K562 (cell line): ENCODE results near the gene VPS33A. TPM values are rescaled to one million over a fixed set of nuclear protein-coding genes. Genes with fewer than 3 reads are reported as not detected.
A peak's percentile ranks its signal among the peaks of the same experiment; 100 is the strongest.

Experiments
- ARID4B ChIP-seq: sonication (generic); formaldehyde crosslinking; IDR thresholded peaks from 2 replicates; pipeline ENCODE4 v1.8.0; 2022; ENCODE audit warnings: mild to moderate bottlenecking, missing genetic modification reagents
- CBX3 ChIP-seq, 2 experiments: IDR thresholded peaks; 1 replicate in 1 of 2; 2 replicates in 1 of 2; pipeline ENCODE4 v1.6.1; 2012; ENCODE audit warnings: inconsistent platforms in 2 of 2, low read length in 2 of 2, borderline replicate concordance in 1 of 2, control low read depth in 1 of 2
- MAX ChIP-seq: sonication (generic); formaldehyde crosslinking; IDR thresholded peaks from 2 replicates; pipeline ENCODE4 v1.9.0; 2022; ENCODE audit warnings: mild to moderate bottlenecking, missing genetic modification reagents
- MAZ ChIP-seq, 2 experiments: fragments of 450-650 bp in 1 of 2; sonication (generic) in 1 of 2; formaldehyde crosslinking; IDR thresholded peaks in 1 of 2; conservative IDR thresholded peaks in 1 of 2; 2 replicates each; pipeline versions ENCODE4 v1.4.0 to v1.5.0; 2020; ENCODE audit warnings: mild to moderate bottlenecking in 1 of 2, missing genetic modification reagents in 1 of 2
- MGA ChIP-seq: fragments of 450-650 bp; IDR thresholded peaks from 2 replicates; pipeline ENCODE4 v1.6.1; 2016; ENCODE audit warnings: mild to moderate bottlenecking, moderate library complexity
- RBBP5 ChIP-seq: fragments of 200-600 bp; sonication (generic); IDR thresholded peaks from 2 replicates; pipeline ENCODE4 v1.6.1; 2012; ENCODE audit warnings: borderline replicate concordance, mild to moderate bottlenecking, low read length, control low read depth, inconsistent platforms; ENCODE audit not compliant: insufficient read depth, poor library complexity, severe bottlenecking
- RCOR1 ChIP-seq, 2 experiments: IDR thresholded peaks; 2 replicates each; pipeline ENCODE4 v1.6.1; 2012; ENCODE audit warnings: low read depth in 2 of 2, low read length in 2 of 2, borderline replicate concordance in 1 of 2, improper control_type of control experiment in 1 of 2
- ZKSCAN1 ChIP-seq: fragments of 150-350 bp; IDR thresholded peaks from 2 replicates; pipeline ENCODE4 v1.6.1; 2016; ENCODE audit warnings: low read depth, low read length
- polyA plus RNA-seq, 8 experiments: library from polyadenylated mRNA; depleted of rRNA in 4 of 8; stranded (reverse) in 5 of 8; unstranded in 3 of 8; fragments of >200 nt; fragmentation: Nextera tagmentation in 2 of 8; fragmentation: Illumina TruSeq in 1 of 8; extraction: Ambion mirVana in 2 of 8; extraction: Trizol in 1 of 8; gene quantifications; 2 replicates each; pipeline versions ENCODE4 v1.2.1 to v1.2.3, GENCODE V29; 2011 to 2014; ENCODE audit warnings: inconsistent platforms in 1 of 8, missing spikeins in 1 of 8
- total RNA-seq, 7 experiments: library from RNA; depleted of rRNA in 6 of 7; stranded (reverse); fragments of >200 nt in 6 of 7; fragmentation: Illumina TruSeq in 2 of 7; extraction: Trizol in 2 of 7; gene quantifications; 2 replicates each; pipeline versions ENCODE4 v1.2.1 to v1.2.3, GENCODE V29; 2011 to 2021; ENCODE audit warnings: low replicate concordance in 1 of 7

VPS33A gene
- total and polyA plus RNA-seq, 9 of the 15 experiments (the other 6 are each of a cell fraction or from before 2014, with no cell fraction given): 10.6 to 34.3 (median 25.3) TPM

GRCh38 chr12:122203301-122204166, 62.8 kb downstream of the VPS33A start, which contains the start of gene B3GNT4 (continued):
- TF ChIP-seq MGA (peak; percentile 87), RCOR1 (IDR thresholded peaks at IDR 0.05; ENCODE audit: borderline replicate concordance in 1 of 2, low read depth in 2 of 2, low read length in 2 of 2) (0 out of 4 replicates have a peak, but pooled peaks of 1 of the 2 experiments have one; percentile 30), RBBP5 (peak; percentile 10), CBX3 (IDR thresholded peaks at IDR 0.05; ENCODE audit: borderline replicate concordance in 1 of 2, low read length in 2 of 2) (peak in 1 of 2 experiments; percentile 25; a peak in 1 of 3 replicates), ZKSCAN1 (0 out of 2 replicates have a peak, but pooled peaks have one; percentile 24), MAX (CRISPR knock-in tag) (peak; percentile 83), ARID4B (CRISPR knock-in tag) (peak; percentile 67), MAZ (CRISPR knock-in tag; conservative IDR thresholded peaks at IDR 0.05 in 1 of 2, IDR thresholded peaks at IDR 0.05 in 1 of 2) (peak in 1 of 2 experiments; percentile 55; a peak in 3 of 4 replicates)
